GM23338 (cell line): ENCODE measurements around the gene EML4. TPM values are rescaled to one million over a fixed set of nuclear protein-coding genes. Genes with fewer than 3 reads are reported as not detected.

Source experiments
- ATAC-seq: fragments of 200-7000 bp; cut with Tn5 transposase; 3 replicates; pipeline ENCODE4 v1.9.1; 2020
- DNase-seq: peaks from one replicate; pipeline ENCODE4 v3.0.0-alpha.2; 2015; ENCODE audit warnings: low spot score
- H2AFZ ChIP-seq: fragments of 200-600 bp; sonication (generic); 2 replicates; pipeline ENCODE4 v1.8.0; 2016; ENCODE audit warnings: antibody characterized with exemption, mild to moderate bottlenecking, moderate library complexity
- H3F3A ChIP-seq: fragments of 200-600 bp; sonication (generic); replicated peaks from 2 replicates; pipeline ENCODE4 v1.8.0; 2017; ENCODE audit warnings: antibody characterized with exemption, mixed run types, low read depth
- H3K27ac ChIP-seq: fragments of 200-600 bp; sonication (generic); 2 replicates; pipeline ENCODE4 v1.6.1; 2016; ENCODE audit warnings: low read depth
- H3K27me3 ChIP-seq: fragments of 200-600 bp; sonication (generic); 2 replicates; pipeline ENCODE4 v1.8.0; 2016; ENCODE audit warnings: mild to moderate bottlenecking, mixed run types, moderate library complexity; ENCODE audit not compliant: insufficient read depth
- H3K36me3 ChIP-seq: fragments of 200-600 bp; sonication (generic); 2 replicates; pipeline ENCODE4 v1.8.0; 2016; ENCODE audit warnings: mild to moderate bottlenecking; ENCODE audit not compliant: insufficient read depth
- H3K4me1 ChIP-seq: fragments of 200-600 bp; sonication (generic); 2 replicates; pipeline ENCODE4 v1.8.0; 2016; ENCODE audit warnings: mild to moderate bottlenecking, moderate library complexity; ENCODE audit not compliant: insufficient read depth
- H3K4me2 ChIP-seq: fragments of 200-600 bp; sonication (generic); 2 replicates; pipeline ENCODE4 v1.7.1; 2017; ENCODE audit warnings: mixed run types
- H3K4me3 ChIP-seq: fragments of 200-600 bp; sonication (generic); 2 replicates; pipeline ENCODE4 v1.6.1; 2016; ENCODE audit warnings: mixed run types
- H3K79me2 ChIP-seq: fragments of 200-600 bp; sonication (generic); replicated peaks from 2 replicates; pipeline ENCODE4 v1.8.0; 2017; ENCODE audit warnings: mild to moderate bottlenecking; ENCODE audit not compliant: insufficient read depth
- H3K9me2 ChIP-seq: fragments of 200-600 bp; sonication (generic); 2 replicates; pipeline ENCODE4 v1.8.0; 2017; ENCODE audit not compliant: insufficient read depth
- H4K20me1 ChIP-seq: fragments of 200-600 bp; sonication (generic); replicated peaks from 2 replicates; pipeline ENCODE4 v1.8.0; 2017; ENCODE audit warnings: mild to moderate bottlenecking; ENCODE audit not compliant: insufficient read depth
- H3K27ac Mint-ChIP-seq: 2 replicates; pipeline ENCODE4 v1.8.0; 2020; ENCODE audit warnings: inconsistent platforms, mild to moderate bottlenecking, moderate library complexity, mixed read lengths
- H3K27me3 Mint-ChIP-seq: 3 replicates; pipeline ENCODE4 v1.8.0; 2022; ENCODE audit warnings: low read depth, mild to moderate bottlenecking, moderate library complexity, mixed read lengths, inconsistent platforms; ENCODE audit not compliant: insufficient read depth, poor library complexity
- H3K36me3 Mint-ChIP-seq: 3 replicates; pipeline ENCODE4 v1.8.0; 2021; ENCODE audit warnings: low read depth, mild to moderate bottlenecking, inconsistent platforms, moderate library complexity, mixed read lengths
- H3K4me1 Mint-ChIP-seq: 3 replicates; pipeline ENCODE4 v1.8.0; 2020; ENCODE audit warnings: mild to moderate bottlenecking, inconsistent platforms, mixed read lengths
- H3K4me3 Mint-ChIP-seq: 3 replicates; pipeline ENCODE4 v1.8.0; 2021; ENCODE audit warnings: moderate library complexity, mild to moderate bottlenecking, inconsistent platforms, mixed read lengths
- H3K9me3 Mint-ChIP-seq: 3 replicates; pipeline ENCODE4 v1.8.0; 2020; ENCODE audit warnings: moderate library complexity, mild to moderate bottlenecking, inconsistent platforms, mixed read lengths
- CREB1 ChIP-seq: fragments of 250-450 bp; sonication (Bioruptor Pico); IDR thresholded peaks from 2 replicates; pipeline ENCODE4 v1.5.0; 2020; ENCODE audit warnings: low read depth, mild to moderate bottlenecking, moderate library complexity
- CTCF ChIP-seq, 2 experiments: fragments of 200-600 bp in 1 of 2; sonication (generic) in 1 of 2; conservative IDR thresholded peaks; 2 replicates each; pipeline versions ENCODE4 v1.5.1 to v1.6.1; 2016 to 2017; ENCODE audit warnings: antibody characterized with exemption in 2 of 2, low read depth in 2 of 2, mild to moderate bottlenecking in 2 of 2, moderate library complexity in 1 of 2
- EZH2 ChIP-seq: fragments of 200-600 bp; sonication (generic); IDR thresholded peaks from one replicate; pipeline ENCODE4 v1.8.0; 2017; ENCODE audit warnings: antibody characterized with exemption, mild to moderate bottlenecking, low read depth; ENCODE audit not compliant: unreplicated experiment
- EZH2phosphoT487 ChIP-seq: fragments of 200-600 bp; sonication (generic); IDR thresholded peaks from one replicate; pipeline ENCODE4 v1.8.1; 2018; ENCODE audit warnings: antibody characterized with exemption; ENCODE audit not compliant: unreplicated experiment
- JUNB ChIP-seq: IDR thresholded peaks from one replicate; pipeline ENCODE4 v1.6.1; 2016; ENCODE audit warnings: antibody characterized with exemption; ENCODE audit not compliant: unreplicated experiment
- NANOG ChIP-seq: IDR thresholded peaks from 2 replicates; pipeline ENCODE4 v1.6.1; 2016; ENCODE audit warnings: antibody characterized with exemption, borderline replicate concordance
- POLR2AphosphoS5 ChIP-seq: IDR thresholded peaks from 2 replicates; pipeline ENCODE4 v1.6.1; 2016; ENCODE audit warnings: antibody characterized with exemption, low read depth
- STAT1 ChIP-seq: IDR thresholded peaks from one replicate; pipeline ENCODE4 v1.6.1; 2016; ENCODE audit warnings: antibody characterized with exemption; ENCODE audit not compliant: unreplicated experiment
- ZNF114 ChIP-seq: fragments of 250-450 bp; sonication (Bioruptor Pico); IDR thresholded peaks from 2 replicates; pipeline ENCODE4 v1.5.0; 2020; ENCODE audit warnings: mild to moderate bottlenecking, moderate library complexity
- ZNF331 ChIP-seq: fragments of 250-450 bp; sonication (Bioruptor Pico); IDR thresholded peaks from 2 replicates; pipeline ENCODE4 v1.5.0; 2020; ENCODE audit warnings: low read depth, mild to moderate bottlenecking, moderate library complexity
- polyA plus RNA-seq: library from polyadenylated mRNA; unstranded; fragments of >200 nt; fragmentation: Nextera tagmentation; extraction: Ambion mirVana; gene quantifications from 2 replicates; pipeline ENCODE4 v1.2.1, GENCODE V29; 2016
- total RNA-seq: library from RNA; depleted of rRNA; stranded (reverse); fragments of >200 nt; shearing (Covaris generic); gene quantifications from 2 replicates; pipeline ENCODE4 v1.2.3, GENCODE V29; 2014
- TF ChIP-seq, protein P1 (sequence below): fragments of 250-450 bp; sonication (Bioruptor Pico); IDR thresholded peaks from 2 replicates; pipeline ENCODE4 v1.5.0; 2020; ENCODE audit warnings: mild to moderate bottlenecking, moderate library complexity
- TF ChIP-seq, protein P2 (sequence below): IDR thresholded peaks from 2 replicates; pipeline ENCODE4 v1.6.1; 2016; ENCODE audit warnings: antibody characterized with exemption
- TF ChIP-seq, protein P3 (sequence below): IDR thresholded peaks from one replicate; pipeline ENCODE4 v1.6.1; 2018; ENCODE audit warnings: antibody characterized with exemption; ENCODE audit not compliant: unreplicated experiment

The EML4 gene
- total and polyA plus RNA-seq, 2 experiments from 2014 or later, result 65.3 to 115 TPM

- Histone ChIP-seq H3K4me2 (no peak overlapping the region), H3K36me3 (no peaks in the 10 kb centered on the region), H3F3A (no peaks in the 10 kb centered on the region), H3K4me1 (peaks cover 13% of the 10 kb centered on the region; the same call in 1 of the 2 replicates), H4K20me1 (peaks cover 14% of the 10 kb centered on the region), H3K27me3 (no peaks in the 10 kb centered on the region), H3K4me3 (no peak overlapping the region), H3K27ac (no peak overlapping the region), H3K79me2 (peaks cover 95% of the 10 kb centered on the region), H2AFZ (no peak overlapping the region), H3K9me2 (no peaks in the 10 kb centered on the region)
- H3K9me3 Mint-ChIP-seq, result no peaks in the 10 kb centered on the region
- no peak overlapping the region for H3K27ac Mint-ChIP-seq
- ATAC-seq, result no peak
- no peaks in the 10 kb centered on the region for H3K36me3 Mint-ChIP-seq
- TF ChIP-seq JUNB, result no peak
- no peak for TF ChIP-seq POLR2AphosphoS5
- no peak for TF ChIP-seq CTCF (conservative IDR thresholded peaks at IDR 0.05; ENCODE audit: low read depth in 2 of 2)
- TF ChIP-seq, protein P1, sequence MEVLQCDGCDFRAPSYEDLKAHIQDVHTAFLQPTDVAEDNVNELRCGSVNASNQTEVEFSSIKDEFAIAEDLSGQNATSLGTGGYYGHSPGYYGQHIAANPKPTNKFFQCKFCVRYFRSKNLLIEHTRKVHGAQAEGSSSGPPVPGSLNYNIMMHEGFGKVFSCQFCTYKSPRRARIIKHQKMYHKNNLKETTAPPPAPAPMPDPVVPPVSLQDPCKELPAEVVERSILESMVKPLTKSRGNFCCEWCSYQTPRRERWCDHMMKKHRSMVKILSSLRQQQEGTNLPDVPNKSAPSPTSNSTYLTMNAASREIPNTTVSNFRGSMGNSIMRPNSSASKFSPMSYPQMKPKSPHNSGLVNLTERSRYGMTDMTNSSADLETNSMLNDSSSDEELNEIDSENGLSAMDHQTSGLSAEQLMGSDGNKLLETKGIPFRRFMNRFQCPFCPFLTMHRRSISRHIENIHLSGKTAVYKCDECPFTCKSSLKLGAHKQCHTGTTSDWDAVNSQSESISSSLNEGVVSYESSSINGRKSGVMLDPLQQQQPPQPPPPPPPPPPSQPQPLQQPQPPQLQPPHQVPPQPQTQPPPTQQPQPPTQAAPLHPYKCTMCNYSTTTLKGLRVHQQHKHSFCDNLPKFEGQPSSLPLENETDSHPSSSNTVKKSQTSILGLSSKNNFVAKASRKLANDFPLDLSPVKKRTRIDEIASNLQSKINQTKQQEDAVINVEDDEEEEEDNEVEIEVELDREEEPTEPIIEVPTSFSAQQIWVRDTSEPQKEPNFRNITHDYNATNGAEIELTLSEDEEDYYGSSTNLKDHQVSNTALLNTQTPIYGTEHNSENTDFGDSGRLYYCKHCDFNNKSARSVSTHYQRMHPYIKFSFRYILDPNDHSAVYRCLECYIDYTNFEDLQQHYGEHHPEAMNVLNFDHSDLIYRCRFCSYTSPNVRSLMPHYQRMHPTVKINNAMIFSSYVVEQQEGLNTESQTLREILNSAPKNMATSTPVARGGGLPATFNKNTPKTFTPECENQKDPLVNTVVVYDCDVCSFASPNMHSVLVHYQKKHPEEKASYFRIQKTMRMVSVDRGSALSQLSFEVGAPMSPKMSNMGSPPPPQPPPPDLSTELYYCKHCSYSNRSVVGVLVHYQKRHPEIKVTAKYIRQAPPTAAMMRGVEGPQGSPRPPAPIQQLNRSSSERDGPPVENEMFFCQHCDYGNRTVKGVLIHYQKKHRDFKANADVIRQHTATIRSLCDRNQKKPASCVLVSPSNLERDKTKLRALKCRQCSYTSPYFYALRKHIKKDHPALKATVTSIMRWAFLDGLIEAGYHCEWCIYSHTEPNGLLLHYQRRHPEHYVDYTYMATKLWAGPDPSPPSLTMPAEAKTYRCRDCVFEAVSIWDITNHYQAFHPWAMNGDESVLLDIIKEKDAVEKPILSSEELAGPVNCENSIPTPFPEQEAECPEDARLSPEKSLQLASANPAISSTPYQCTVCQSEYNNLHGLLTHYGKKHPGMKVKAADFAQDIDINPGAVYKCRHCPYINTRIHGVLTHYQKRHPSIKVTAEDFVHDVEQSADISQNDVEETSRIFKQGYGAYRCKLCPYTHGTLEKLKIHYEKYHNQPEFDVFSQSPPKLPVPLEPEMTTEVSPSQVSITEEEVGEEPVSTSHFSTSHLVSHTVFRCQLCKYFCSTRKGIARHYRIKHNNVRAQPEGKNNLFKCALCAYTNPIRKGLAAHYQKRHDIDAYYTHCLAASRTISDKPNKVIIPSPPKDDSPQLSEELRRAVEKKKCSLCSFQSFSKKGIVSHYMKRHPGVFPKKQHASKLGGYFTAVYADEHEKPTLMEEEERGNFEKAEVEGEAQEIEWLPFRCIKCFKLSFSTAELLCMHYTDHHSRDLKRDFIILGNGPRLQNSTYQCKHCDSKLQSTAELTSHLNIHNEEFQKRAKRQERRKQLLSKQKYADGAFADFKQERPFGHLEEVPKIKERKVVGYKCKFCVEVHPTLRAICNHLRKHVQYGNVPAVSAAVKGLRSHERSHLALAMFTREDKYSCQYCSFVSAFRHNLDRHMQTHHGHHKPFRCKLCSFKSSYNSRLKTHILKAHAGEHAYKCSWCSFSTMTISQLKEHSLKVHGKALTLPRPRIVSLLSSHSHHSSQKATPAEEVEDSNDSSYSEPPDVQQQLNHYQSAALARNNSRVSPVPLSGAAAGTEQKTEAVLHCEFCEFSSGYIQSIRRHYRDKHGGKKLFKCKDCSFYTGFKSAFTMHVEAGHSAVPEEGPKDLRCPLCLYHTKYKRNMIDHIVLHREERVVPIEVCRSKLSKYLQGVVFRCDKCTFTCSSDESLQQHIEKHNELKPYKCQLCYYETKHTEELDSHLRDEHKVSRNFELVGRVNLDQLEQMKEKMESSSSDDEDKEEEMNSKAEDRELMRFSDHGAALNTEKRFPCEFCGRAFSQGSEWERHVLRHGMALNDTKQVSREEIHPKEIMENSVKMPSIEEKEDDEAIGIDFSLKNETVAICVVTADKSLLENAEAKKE (CRISPR knock-in tag), result no peak
- TF ChIP-seq ZNF331 (CRISPR knock-in tag), result no peak
- no peak for TF ChIP-seq STAT1
- no peak for TF ChIP-seq CREB1 (CRISPR knock-in tag)
- TF ChIP-seq EZH2, result no peak
- no peak for TF ChIP-seq ZNF114
- no peak for TF ChIP-seq EZH2phosphoT487
- TF ChIP-seq, protein P2, sequence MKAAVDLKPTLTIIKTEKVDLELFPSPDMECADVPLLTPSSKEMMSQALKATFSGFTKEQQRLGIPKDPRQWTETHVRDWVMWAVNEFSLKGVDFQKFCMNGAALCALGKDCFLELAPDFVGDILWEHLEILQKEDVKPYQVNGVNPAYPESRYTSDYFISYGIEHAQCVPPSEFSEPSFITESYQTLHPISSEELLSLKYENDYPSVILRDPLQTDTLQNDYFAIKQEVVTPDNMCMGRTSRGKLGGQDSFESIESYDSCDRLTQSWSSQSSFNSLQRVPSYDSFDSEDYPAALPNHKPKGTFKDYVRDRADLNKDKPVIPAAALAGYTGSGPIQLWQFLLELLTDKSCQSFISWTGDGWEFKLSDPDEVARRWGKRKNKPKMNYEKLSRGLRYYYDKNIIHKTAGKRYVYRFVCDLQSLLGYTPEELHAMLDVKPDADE, result no peak
- no peak for TF ChIP-seq NANOG
- TF ChIP-seq, protein P3, sequence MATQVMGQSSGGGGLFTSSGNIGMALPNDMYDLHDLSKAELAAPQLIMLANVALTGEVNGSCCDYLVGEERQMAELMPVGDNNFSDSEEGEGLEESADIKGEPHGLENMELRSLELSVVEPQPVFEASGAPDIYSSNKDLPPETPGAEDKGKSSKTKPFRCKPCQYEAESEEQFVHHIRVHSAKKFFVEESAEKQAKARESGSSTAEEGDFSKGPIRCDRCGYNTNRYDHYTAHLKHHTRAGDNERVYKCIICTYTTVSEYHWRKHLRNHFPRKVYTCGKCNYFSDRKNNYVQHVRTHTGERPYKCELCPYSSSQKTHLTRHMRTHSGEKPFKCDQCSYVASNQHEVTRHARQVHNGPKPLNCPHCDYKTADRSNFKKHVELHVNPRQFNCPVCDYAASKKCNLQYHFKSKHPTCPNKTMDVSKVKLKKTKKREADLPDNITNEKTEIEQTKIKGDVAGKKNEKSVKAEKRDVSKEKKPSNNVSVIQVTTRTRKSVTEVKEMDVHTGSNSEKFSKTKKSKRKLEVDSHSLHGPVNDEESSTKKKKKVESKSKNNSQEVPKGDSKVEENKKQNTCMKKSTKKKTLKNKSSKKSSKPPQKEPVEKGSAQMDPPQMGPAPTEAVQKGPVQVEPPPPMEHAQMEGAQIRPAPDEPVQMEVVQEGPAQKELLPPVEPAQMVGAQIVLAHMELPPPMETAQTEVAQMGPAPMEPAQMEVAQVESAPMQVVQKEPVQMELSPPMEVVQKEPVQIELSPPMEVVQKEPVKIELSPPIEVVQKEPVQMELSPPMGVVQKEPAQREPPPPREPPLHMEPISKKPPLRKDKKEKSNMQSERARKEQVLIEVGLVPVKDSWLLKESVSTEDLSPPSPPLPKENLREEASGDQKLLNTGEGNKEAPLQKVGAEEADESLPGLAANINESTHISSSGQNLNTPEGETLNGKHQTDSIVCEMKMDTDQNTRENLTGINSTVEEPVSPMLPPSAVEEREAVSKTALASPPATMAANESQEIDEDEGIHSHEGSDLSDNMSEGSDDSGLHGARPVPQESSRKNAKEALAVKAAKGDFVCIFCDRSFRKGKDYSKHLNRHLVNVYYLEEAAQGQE, result no peak
- H3K4me1 Mint-ChIP-seq, result peaks cover 21% of the 10 kb centered on the region
- H3K27me3 Mint-ChIP-seq, result no peaks in the 10 kb centered on the region
- H3K4me3 Mint-ChIP-seq, result no peak overlapping the region
- DNase-seq, result no peak
Observed at GRCh38 chr2:42192010-42192373, 22.8 kb downstream of the EML4 start.
